HUES64 (cell line): ENCODE results near the gene HBD.
"Not testable (repeated sequence)": the region's sequence is repeated elsewhere in the genome, so short reads cannot be mapped to it uniquely, and the experiment has no call there.

Experiments used
- H3K27ac ChIP-seq: 2 replicates; pipeline ENCODE4 v1.7.0; 2013; ENCODE audit warnings: low read depth, low read length, inconsistent platforms
- H3K27me3 ChIP-seq: 2 replicates; pipeline ENCODE4 v1.6.1; 2013; ENCODE audit warnings: mild to moderate bottlenecking, low read length; ENCODE audit not compliant: insufficient read depth
- H3K36me3 ChIP-seq: 2 replicates; pipeline ENCODE4 v1.6.1; 2013; ENCODE audit warnings: mild to moderate bottlenecking, low read length; ENCODE audit not compliant: insufficient read depth
- H3K4me1 ChIP-seq: 2 replicates; pipeline ENCODE4 v1.6.1; 2013; ENCODE audit warnings: mild to moderate bottlenecking, low read length, moderate library complexity; ENCODE audit not compliant: insufficient read depth
- H3K4me3 ChIP-seq: 2 replicates; pipeline ENCODE4 v1.5.1; 2013; ENCODE audit warnings: mild to moderate bottlenecking, low read length, moderate library complexity
- H3K9ac ChIP-seq: 2 replicates; pipeline ENCODE4 v1.6.1; 2013; ENCODE audit warnings: mild to moderate bottlenecking, low read depth, low read length
- H3K9me3 ChIP-seq: 2 replicates; pipeline ENCODE4 v1.6.1; 2013; ENCODE audit warnings: low read depth, low read length; ENCODE audit not compliant: insufficient read depth
- WGBS: fragments of 150-250, 120-280 bp; methylation state at CpG from one replicate; pipeline ENCODE4 v1.1.7; 2013; ENCODE audit warnings: missing lambda C conversion rate; 5-methylcytosine and 5-hydroxymethylcytosine counted together

Gene HBD

DNA sequence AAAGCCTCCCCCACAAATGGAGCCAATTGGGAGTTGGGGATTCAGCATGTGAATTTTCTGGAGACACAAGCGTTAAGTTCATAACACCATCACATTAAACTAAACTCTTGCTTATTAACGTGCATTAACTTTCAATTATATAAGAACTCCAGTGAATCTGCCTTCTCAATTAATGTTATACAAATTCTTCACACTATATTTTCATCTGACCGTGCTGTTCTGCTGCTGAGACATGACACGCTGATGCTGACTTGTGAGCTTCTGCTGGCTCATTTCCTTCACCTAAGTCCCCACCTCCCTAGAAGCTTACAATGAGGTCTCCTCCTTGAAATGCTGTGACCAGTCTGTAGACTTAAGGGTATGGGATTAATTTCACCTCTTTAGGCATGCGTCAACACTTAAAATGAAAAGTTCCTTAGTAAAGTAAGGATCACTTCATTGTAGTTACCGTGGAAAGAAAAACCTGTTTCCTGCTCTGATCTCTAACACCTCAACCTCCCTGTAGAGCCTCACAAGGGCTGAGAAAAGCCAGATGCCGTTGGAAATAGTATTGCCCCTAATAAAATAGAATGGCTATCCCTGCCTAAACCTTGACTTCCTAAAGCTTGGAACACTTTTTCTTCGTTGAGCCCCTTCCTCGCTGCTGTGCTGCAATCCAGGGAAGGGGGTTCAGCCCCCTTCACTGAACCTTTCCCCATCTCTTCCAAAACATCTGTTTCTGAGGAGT, 18.1 kb upstream of the HBD start:
- no peak overlapping the region for H3K9ac ChIP-seq
- H3K36me3 ChIP-seq: no peaks in the 10 kb centered on the region
- H3K27ac ChIP-seq: no peak overlapping the region
- H3K4me1 ChIP-seq: peaks cover 5% of the 10 kb centered on the region
- H3K27me3 ChIP-seq: no peaks in the 10 kb centered on the region; the same call in 1 of the 2 replicates
- no peak overlapping the region for H3K4me3 ChIP-seq
- 95% methylated on average over 9 of the region's 9 CpGs for WGBS
- no peaks in the 10 kb centered on the region for H3K9me3 ChIP-seq

DNA sequence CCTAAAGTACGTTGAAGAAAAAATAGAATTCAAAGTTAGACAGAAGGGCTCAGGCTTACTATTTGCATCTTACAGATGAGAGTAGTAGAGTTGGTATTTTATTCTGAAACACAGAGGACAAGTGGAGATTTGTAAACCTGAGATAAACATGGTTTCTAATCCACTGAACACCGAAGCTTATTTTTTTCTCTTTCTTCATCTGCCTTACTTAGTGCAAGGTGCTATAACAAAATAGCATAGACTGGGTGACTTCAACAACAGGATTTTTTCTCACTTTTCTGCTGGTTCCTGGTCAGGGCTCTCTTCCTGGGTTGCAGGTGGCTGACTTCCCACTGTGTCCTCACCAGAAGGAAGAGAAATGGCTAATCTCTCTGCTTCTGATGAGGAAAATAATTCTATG, 17.5 kb upstream of the HBD start:
- no peaks in the 10 kb centered on the region; the same call in 1 of the 2 replicates for H3K27me3 ChIP-seq
- H3K27ac ChIP-seq: no peak overlapping the region
- H3K4me3 ChIP-seq: no peak overlapping the region
- no peaks in the 10 kb centered on the region for H3K9me3 ChIP-seq
- H3K4me1 ChIP-seq: peaks cover under 1% of the 10 kb centered on the region; the same call in 1 of the 2 replicates
- no peak overlapping the region for H3K9ac ChIP-seq
- 100% methylated on average over 2 of the region's 2 CpGs for WGBS
- H3K36me3 ChIP-seq: no peaks in the 10 kb centered on the region

DNA sequence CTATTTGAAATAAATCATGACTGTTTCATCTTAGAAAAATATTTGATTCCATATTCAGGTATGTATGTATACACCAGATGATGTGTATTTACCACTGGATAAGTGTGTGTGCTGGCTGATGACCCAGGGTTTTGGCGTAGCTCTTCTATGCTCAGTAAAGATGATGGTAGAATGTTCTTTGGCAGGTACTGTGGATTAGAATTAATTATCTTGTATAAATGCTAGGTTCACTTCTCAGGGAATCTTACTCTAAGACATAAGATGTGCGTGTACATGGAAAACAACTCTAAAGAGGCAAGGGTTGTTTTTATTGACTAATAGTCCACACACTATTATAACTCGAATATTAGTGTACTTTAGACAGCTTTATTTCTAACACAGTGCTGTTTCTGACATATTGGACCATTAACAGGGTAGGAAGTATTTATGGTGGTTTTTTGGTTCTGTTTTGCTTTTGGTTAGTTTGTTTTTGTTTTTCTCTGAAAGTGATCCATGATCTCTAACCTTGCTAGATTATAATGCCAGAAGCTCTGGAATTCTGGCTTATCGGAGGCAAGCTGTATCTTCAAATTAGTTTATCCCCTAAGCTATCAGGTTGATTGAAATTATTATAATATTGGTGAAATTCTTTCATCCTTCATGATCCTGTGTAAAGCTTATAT, 16.4 kb upstream of the HBD start:
- WGBS: 98% methylated on average over 3 of the region's 4 CpGs
- no peak overlapping the region for H3K27ac ChIP-seq
- H3K9ac ChIP-seq: no peak overlapping the region

DNA sequence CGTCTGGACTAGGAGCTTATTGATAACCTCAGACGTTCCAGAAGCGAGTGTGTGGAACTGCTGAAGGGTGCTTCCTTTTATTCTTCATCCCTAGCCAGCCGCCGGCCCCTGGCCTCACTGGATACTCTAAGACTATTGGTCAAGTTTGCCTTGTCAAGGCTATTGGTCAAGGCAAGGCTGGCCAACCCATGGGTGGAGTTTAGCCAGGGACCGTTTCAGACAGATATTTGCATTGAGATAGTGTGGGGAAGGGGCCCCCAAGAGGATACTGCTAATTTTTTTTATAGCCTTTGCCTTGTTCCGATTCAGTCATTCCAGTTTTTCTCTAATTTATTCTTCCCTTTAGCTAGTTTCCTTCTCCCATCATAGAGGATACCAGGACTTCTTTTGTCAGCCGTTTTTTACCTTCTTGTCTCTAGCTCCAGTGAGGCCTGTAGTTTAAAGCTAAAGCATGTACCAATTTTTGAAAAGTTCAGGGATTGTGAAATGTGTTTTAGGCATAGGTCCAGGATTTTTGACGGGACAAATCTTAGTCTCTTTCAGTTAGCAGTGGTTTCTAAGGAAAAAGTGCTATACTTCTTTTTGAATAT, 15.6 kb upstream of the HBD start, which contains the start of gene HBG1:
HBG1 (minus strand) TSS at position 51 of the 590 bp plus-strand sequence. CDS start 53 bp downstream, outside the sequence.
- H3K27ac ChIP-seq, H3K4me3 ChIP-seq, H3K4me1 ChIP-seq, H3K9ac ChIP-seq, H3K9me3 ChIP-seq, H3K36me3 ChIP-seq, H3K27me3 ChIP-seq: not testable (repeated sequence)
- 96% methylated on average over 3 of the region's 9 CpGs for WGBS

More for the DNA sequence above, 16.4 kb upstream of the HBD start:
- Histone ChIP-seq H3K36me3 (no peaks in the 10 kb centered on the region), H3K27me3 (no peaks in the 10 kb centered on the region), H3K4me1 (no peaks in the 10 kb centered on the region), H3K9me3 (no peaks in the 10 kb centered on the region), H3K4me3 (no peak overlapping the region)

DNA sequence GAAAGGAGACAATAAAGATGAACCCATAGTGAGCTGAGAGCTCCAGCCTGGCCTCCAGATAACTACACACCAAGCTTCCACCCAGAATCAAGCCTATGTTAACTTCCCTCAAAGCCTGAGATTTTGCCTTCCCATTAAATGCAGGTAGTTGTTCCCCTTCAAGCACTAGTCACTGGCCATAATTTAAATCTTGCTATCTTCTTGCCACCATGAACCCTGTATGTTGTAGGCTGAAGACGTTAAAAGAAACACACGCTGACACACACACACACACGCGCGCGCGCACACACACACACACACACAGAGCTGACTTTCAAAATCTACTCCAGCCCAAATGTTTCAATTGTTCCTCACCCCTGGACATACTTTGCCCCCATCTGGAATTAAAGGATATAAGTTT, 14.2 kb upstream of the HBD start:
- 86% methylated on average over 2 of the region's 7 CpGs for WGBS
- H3K4me1 ChIP-seq, H3K4me3 ChIP-seq, H3K36me3 ChIP-seq, H3K9ac ChIP-seq, H3K27ac ChIP-seq, H3K9me3 ChIP-seq, H3K27me3 ChIP-seq: not testable (repeated sequence)

DNA sequence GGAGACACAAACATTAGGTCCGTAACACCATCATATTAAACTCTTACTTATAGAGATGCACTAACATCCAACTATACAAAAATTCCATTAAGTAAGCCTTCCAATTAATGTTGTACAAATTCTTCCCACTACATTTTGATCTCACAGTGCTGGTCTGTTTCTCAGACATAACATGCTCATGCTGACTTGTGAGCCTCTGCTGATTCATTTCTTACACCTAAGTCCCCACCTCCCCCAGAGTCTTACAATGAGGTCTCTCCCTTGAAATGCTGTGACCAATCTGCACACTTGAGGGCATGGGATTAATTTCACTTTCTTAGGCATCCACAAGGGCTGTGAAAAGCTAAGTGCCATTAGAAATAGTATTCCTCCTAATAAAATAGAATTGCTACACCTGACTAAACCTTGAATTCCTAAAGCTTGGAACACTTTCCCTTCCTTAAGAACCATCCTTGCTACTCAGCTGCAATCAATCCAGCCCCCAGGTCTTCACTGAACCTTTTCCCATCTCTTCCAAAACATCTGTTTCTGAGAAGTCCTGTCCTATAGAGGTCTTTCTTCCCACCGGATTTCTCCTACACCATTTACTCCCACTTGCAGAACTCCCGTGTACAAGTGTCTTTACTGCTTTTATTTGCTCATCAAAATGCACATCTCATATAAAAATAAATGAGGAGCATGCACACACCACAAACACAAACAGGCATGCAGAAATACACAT, 13.3 kb upstream of the HBD start:
- Histone ChIP-seq H3K4me3 (no peak overlapping the region), H3K9me3 (no peaks in the 10 kb centered on the region), H3K27me3 (no peaks in the 10 kb centered on the region), H3K36me3 (no peaks in the 10 kb centered on the region), H3K4me1 (no peaks in the 10 kb centered on the region), H3K9ac (no peak overlapping the region), H3K27ac (no peak overlapping the region)
- 91% methylated on average over 3 of the region's 3 CpGs for WGBS

DNA sequence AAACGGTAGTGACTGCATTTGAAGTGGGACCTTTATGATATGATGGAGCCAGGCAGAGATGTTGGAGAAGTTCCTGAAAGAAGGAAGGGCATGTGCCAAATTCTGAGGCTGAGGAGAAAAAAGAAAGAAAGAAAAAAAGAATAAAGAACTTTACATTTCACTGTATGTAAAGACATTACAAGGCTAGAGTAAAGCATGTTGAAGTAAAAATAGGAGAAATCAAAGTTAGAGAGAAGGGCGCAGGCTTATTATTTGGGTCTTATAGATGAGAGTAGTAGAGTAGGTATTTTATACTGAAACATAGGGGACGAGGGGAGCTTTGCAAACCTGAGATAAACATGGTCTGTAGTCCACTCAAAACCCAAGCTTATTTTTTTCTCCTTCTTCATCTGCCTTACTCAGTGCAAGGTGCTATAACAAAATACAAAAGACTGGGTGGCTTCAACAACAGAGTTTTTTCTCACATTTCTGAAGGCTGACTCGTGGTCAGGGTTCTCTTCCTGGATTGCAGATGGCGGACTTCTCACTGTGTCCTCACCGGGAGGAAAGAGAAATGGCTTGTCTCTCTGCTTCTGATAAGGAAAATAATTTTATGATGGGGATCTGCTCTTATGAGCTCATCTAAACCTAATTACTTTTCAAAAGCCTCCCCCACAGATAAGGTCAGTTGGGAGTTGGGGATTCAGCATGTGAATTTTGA, 12.6 kb upstream of the HBD start:
- Histone ChIP-seq H3K4me3 (no peak overlapping the region), H3K27ac (no peak overlapping the region), H3K27me3 (no peaks in the 10 kb centered on the region), H3K9ac (no peak overlapping the region), H3K9me3 (no peaks in the 10 kb centered on the region), H3K36me3 (no peaks in the 10 kb centered on the region), H3K4me1 (no peaks in the 10 kb centered on the region)
- 95% methylated on average over 6 of the region's 6 CpGs for WGBS

DNA sequence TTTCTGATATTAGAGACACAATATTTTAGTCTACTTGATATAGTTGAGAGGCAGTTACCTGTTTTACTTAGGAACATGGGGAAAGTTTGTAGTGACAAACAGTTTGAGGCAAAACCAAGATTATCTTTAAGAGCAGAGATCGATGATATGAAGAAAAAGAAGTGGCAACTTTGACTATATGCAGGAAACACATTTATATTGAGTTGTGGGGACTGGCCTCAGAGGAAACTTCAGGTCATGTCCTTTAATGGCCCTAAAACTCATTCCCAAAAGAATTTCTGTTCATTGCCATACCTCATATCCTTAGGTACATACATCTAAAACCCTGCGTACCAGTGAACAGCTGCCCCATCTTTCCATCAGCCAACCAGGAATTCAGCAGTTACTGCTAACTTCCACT, 10.9 kb upstream of the HBD start:
- no peaks in the 10 kb centered on the region for H3K27me3 ChIP-seq
- no peak overlapping the region for H3K4me3 ChIP-seq
- H3K9ac ChIP-seq: no peak overlapping the region
- H3K9me3 ChIP-seq: no peaks in the 10 kb centered on the region
- WGBS: 93% methylated on average over 2 of the region's 2 CpGs
- H3K27ac ChIP-seq: no peak overlapping the region
- H3K36me3 ChIP-seq: no peaks in the 10 kb centered on the region
- no peaks in the 10 kb centered on the region for H3K4me1 ChIP-seq

DNA sequence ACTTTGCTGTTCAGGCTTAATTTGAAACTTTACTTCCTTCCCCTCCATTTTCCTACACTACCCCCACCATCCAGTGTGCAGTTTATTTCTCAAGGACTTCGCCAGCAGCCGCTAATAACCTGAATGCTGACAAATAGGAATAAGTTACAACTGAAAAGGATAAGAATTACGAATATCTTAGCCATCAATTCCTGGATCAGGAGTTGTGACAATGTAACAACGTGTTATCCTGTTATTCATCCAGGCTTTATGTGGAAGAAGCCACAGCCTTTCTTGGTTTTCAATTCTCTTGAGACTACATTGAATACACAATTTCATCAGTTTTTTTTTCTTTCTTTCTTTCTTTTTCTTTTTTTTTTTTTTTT, 9.5 kb upstream of the HBD start:
- no peak overlapping the region for H3K27ac ChIP-seq
- H3K36me3 ChIP-seq: no peaks in the 10 kb centered on the region
- no peak overlapping the region for H3K9ac ChIP-seq
- no peak overlapping the region for H3K4me3 ChIP-seq
- no peaks in the 10 kb centered on the region for H3K4me1 ChIP-seq
- WGBS: 94% methylated on average over 4 of the region's 4 CpGs
- no peaks in the 10 kb centered on the region for H3K27me3 ChIP-seq
- H3K9me3 ChIP-seq: no peaks in the 10 kb centered on the region

DNA sequence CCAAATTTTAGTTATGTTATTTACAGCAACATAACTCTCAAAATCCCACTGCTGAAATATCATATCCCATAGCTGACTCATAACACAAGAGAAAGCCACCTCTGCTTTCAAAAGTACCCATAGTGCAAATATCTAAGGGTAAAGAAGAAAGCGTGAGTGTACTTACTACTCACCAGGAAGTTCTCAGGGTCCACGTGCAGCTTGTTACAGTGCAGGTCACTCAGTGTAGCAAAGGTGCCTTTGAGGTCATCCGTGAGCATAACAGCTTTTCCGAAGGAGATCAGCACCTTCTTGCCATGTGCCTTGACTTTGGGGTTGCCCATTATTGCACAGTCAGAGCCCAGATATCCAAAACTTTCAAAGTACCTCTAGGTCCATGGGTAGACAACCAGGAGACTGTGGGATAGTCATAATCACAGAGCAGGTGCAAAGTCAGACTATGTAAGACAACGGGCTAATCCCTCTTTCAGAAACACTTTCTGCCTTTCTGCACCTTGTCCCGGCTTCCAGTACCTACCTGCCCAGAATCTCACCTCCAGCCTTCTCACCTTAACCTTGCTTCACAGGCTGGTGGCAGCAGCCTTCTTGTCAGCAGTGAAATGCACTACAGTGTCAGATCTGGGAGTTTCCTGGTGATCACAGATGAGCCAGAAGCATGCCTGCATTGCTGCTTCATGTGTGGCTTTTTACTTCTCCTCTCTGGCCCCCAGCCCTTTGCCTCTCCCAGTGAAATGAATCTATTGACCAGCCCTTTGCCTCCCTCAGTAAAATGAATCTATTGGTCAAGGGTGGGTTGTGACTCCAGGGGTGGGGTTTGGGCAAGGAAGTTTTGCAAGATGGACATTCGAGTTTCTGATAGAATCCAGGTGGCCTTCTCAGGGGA, 8.9 kb upstream of the HBD start:
- Histone ChIP-seq H3K9ac (no peak overlapping the region), H3K36me3 (no peaks in the 10 kb centered on the region), H3K27ac (no peak overlapping the region), H3K4me1 (no peaks in the 10 kb centered on the region), H3K4me3 (no peak overlapping the region), H3K27me3 (no peaks in the 10 kb centered on the region), H3K9me3 (no peaks in the 10 kb centered on the region)
- WGBS: 92% methylated on average over 7 of the region's 7 CpGs
